Stimulated activated CD4-positive, alpha-beta T cell treated with anti-CD3 and anti-CD28 coated beads, Interleukin-4, amount 100 ng/mL, for 1 hour (primary cell): ENCODE data around the gene NUMB.
"Not testable (repeated sequence)": the region's sequence is repeated elsewhere in the genome, so short reads cannot be mapped to it uniquely, and the experiment has no call there.

ENCODE experiments used
- DNase-seq: peaks from one replicate; pipeline ENCODE4 v3.0.0-alpha.2; 2020

The NUMB gene

DNA sequence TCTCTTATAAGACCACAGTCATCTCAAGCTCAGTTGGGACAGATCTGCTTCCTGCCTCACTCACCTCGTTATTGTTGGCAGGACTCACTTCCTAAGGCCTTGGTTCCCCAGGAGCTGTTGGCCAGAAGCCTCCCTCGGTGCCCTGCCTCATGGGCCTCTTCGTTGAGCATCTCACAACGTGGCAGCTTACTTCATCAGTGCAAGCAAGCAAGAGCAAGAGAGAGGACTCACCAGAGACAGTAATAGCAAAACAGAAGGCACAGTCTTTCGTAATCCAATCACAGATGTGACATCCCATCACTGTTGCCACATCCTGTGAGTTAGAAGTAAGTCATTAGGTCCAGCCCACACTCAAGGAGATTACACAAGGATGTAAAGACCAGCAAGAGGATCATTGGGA, 5.1 kb upstream of the NUMB start:
- DNase-seq: peak; percentile 8

DNA sequence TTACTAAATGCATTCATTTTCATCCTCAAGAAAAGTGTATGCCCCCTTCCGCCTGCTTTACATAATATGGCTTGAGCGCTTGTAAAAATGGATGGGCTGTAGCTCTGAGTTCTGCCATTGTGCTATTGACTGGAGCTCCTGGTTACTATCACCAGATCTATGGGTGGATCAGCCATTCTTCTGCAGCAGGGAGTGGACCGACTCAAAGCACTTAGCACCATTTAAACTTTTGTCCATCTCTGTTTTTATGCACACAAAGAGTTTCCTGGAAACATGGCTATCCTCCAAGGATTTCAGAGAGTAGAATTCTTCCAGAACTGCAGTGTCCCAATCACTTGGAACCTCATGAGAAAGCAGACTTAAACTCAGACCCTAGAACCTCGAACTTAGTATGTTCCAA, 4.5 kb upstream of the NUMB start:
- DNase-seq: no peak

GRCh38 chr14:73462048-73462715, 3.8 kb upstream of the NUMB start:
- no peak for DNase-seq

DNA sequence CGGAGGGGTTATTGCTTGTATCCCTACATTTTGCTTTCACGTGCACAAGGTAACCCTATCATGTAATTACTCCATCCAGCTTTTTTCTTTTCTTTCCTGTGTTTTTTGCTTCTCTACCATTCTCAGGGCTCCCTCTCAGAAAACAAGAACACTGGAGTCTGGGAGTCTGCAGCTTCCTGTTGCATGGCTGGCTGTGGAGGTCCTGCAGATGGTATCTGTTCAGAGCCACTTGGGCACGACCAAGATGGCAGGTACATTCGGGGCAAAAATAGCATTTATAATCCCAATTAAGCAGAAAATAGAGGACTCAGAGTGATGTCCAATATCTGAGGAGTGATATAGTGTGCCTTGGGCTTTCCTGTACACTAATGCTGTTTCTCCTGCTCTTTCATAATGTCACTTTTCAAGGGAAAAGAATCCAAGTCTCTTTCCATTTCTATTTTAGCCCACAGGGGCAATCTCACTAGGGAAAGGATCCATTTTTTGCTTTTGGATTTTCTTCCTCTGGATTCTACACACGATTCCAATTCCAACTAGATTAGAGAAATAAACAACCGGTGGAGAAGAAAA, 3.2 kb upstream of the NUMB start:
- no peak for DNase-seq

DNA sequence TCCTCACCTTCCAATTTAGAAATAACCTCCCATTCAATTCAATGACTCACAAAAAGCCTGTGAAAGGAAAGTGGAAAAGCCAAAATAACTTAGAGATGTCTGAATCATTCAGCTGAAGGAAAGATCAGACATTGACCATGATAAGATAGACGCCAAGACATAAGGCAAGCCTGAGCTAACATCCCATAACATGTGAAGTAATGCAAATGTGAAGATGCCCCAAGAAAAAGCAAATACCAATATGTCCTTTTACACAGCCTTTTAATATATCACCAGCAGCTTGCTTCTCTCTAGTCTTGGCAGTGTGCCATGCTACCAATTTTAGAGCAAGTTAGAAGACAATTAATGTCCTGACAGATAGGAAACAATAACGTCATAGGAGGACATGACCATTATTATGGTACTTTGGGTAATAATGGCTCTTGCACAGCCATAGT, 2.4 kb upstream of the NUMB start:
- DNase-seq: no peak

GRCh38 chr14:73459959-73460358, 1.6 kb upstream of the NUMB start:
- DNase-seq: no peak

GRCh38 chr14:73457924-73458182, 493 bp downstream of the NUMB start:
- peak; percentile 8 for DNase-seq

- peak; percentile 12 for DNase-seq
Observed at GRCh38 chr14:73457041-73457923, 1.1 kb downstream of the NUMB start.

- DNase-seq: no peak
Observed at GRCh38 chr14:73455294-73455693, 3.1 kb downstream of the NUMB start.

- DNase-seq: no peak
Observed at GRCh38 chr14:73452341-73453186, 5.8 kb downstream of the NUMB start.

DNA sequence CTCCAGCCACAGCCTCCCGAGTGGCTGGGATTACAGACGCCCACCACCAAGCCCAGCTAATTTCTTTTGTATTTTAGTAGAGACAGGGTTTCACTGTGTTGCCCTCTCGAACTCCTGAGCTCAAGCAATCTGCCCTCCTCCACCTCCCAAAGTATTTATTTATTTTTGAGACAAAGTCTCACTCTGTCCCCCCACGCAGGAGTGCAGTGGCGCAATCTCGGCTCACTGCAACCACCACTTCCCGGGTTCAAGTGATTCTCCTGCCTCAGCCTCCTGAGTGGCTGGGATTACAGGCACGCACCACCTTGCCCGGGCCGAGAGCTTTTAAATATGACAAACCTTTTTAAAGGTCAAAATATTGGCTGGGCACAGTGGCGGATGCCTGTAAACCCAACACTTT, 14.6 kb downstream of the NUMB start:
- DNase-seq: no peak

- no peak for DNase-seq
Observed at GRCh38 chr14:73441286-73441685, 17.1 kb downstream of the NUMB start.

GRCh38 chr14:73438993-73439392, 19.4 kb downstream of the NUMB start:
- no peak for DNase-seq

- DNase-seq: no peak
Observed at GRCh38 chr14:73437206-73437605, 21.1 kb downstream of the NUMB start.

DNA sequence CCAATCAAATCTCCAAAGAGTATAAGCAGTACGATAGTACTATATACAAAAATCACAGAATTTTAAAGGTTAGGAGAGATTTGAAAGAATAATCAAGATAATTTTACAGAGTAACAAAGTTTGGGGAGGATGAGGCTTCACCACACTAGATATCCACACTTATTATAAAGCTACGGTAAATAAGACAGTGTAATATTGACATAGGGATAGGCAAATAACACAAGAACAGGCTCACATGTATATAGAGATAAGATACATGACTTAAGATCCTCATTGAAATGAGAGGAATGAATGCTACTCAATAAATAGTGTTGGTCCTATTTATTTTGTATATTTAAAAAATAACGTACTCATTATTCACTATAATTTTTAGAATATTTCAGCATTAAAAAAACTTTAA, 26.2 kb downstream of the NUMB start:
- no peak for DNase-seq

DNA sequence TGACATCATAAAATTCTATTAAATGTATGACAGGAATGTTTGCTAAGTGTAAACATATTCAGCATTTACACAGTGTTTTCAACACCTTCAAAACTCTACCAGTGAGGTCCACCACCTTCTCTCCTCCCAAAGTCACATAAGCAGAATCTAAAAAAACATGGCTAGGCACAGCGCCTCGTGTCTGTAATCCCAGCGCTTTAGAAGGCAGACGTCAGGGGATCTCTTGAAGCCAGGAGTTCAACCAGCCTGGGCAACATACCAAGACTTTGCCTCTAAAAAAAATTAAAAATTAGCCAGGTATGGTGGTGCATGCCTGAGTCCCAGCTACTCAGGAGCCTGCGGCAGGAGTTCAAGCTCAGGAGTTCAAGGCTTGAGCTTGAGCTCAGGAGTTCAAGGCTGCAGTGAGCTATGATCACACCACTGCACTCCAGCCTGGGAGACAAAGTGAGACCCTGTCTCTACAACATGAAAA, 30.0 kb downstream of the NUMB start:
- no peak for DNase-seq

- DNase-seq: no peak
Observed at GRCh38 chr14:73427516-73428264, 30.7 kb downstream of the NUMB start.

DNA sequence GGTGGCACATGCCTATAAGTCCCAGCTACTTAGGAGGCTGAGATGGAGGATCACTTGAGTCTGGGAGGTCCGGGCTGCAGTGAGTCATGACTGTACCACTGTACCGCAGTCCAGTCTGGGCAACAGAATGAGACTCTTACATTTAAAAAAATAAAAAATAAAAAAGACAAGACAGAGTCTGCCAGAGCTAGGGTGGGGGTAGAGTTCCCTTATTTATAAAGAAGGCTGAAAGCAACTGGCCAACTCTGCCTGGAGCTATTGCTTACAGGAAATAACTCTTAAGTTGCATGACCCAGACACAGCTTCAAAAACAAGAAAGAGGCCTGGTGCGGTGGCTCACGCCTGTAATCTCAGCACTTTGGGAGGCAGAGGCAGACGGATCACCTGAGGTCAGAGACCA, 31.5 kb downstream of the NUMB start:
- no peak for DNase-seq

DNA sequence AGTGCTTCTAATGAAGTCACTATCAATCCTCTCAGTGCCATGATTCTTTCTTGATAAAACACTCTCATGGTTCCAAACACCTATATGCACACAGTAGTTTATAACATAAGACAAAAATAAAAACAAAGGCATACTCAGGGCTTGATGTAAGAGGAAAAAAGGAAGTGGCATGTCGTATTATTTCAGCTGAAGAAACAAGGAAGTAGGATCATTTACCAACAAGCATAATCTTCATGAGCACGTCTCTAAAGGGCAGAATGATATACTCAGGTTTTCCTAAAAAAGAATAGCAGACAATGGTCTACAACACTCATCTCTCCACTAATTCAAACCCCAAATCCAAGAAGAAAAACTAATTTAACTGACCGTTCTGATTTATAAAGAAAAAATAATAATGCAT, 33.9 kb downstream of the NUMB start:
- DNase-seq: no peak

GRCh38 chr14:73423092-73423491, 35.3 kb downstream of the NUMB start:
- not testable (repeated sequence) for DNase-seq

- no peak for DNase-seq
Observed at GRCh38 chr14:73422515-73422914, 35.8 kb downstream of the NUMB start.

GRCh38 chr14:73418227-73418626, 40.1 kb downstream of the NUMB start:
- no peak for DNase-seq
